ENCODE results near the gene POLE3.
A peak's percentile ranks its signal among the peaks of the same experiment; 100 is the strongest.
"Not testable (repeated sequence)": the region's sequence is repeated elsewhere in the genome, so short reads cannot be mapped to it uniquely, and the experiment has no call there.

Gene POLE3, protein sequence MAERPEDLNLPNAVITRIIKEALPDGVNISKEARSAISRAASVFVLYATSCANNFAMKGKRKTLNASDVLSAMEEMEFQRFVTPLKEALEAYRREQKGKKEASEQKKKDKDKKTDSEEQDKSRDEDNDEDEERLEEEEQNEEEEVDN

DNA sequence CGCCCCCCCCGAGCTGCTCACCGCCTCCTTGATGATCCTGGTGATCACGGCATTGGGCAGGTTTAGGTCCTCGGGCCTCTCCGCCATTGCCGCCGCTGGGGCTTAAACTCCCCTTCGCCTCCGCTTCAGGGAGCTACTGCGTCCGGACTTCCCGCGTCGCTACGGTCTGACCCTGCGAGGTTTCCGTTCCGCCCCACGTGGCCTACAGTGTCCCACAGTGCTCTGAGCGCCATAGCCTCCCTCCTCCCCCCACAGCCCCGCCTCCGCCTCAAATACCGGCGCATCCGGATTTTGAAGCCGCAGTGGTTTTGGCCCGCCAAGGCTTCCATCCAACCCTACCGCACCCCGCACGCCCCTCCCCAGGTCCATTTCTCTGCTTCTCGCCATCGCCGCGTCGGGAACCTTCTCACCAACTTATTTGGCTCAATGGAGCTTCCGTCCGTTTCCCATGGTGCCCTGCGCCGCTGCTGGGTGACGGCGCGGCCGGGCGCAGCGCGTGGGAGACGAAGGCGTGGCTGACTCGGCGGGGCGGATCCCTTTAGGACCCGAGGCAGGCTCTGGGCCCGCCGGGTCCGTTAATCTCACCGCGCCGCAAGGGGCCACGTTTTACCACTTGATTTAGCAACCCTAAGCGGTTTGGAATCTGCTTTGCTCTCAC, at the start of gene POLE3, which contains the start of gene C9orf43:
POLE3 (minus strand) TSS at position 469 of the 658 bp plus-strand sequence; CDS start at position 87, 382 bp downstream.
C9orf43 (plus strand) TSS at position 541 of the 658 bp plus-strand sequence. CDS start 2,747 bp downstream, outside the sequence.
- peak; percentile 92 for DNase-seq

DNA sequence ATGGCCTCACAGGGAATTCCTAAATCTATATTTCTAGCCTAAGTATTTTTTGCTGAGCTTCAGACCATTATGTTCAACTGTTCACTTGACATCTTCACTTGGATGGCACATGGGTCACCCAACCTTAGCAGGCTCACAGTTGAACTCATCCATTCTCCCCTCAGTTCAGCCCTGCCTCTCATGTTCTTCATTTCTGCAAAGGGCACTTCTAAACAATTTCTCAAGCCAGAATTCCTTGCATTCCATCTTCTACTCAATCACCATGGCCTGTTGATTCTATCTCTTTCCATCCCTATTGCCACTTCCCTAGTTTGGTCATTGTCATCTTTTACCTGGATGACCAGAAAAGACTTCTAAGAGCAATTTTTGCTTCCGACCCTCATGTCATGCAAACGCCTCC, 45.8 kb upstream of the POLE3 start:
- peak; percentile 37 for DNase-seq

DNA sequence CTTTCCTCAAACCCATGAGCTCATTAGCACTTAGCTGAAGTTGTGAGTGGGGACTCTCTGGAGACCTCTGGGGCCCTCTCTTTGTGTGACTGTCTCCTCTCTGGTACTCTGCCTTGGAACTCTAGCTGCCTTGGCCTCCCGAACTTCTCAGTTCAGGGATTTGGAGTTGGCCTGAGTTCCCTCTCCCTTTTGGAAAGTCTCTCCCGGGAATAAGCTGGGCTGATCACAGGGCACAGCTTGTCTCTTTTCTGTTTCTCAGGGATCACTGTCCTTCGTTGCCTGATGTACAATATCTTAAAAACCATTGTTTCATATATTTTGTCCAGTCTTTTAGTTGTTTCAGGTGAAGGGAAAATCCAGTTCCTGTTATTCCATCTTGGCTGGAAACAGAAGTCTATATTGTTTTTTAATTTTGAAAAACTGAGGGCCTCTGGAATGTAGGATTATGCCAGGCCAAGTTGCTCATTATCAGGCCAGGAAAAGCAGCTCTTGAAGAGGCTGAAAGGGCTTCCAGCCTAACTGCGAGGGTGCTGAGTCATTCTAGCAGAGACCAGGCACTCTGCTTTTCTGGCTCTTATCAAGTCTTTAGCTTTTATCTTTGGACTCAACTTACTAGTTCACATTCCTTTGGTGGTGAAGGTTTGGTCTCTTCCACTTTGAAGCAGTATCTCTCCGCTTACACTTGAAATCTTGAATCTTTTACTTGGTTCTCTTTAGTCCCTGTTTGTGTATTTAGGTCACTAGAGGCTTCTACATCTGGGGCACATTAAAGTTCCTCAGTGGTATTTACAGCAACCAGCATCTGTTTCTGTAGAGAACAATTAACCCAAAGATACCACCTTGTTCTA, 44.7 kb upstream of the POLE3 start:
- DNase-seq = peak; percentile 96

DNA sequence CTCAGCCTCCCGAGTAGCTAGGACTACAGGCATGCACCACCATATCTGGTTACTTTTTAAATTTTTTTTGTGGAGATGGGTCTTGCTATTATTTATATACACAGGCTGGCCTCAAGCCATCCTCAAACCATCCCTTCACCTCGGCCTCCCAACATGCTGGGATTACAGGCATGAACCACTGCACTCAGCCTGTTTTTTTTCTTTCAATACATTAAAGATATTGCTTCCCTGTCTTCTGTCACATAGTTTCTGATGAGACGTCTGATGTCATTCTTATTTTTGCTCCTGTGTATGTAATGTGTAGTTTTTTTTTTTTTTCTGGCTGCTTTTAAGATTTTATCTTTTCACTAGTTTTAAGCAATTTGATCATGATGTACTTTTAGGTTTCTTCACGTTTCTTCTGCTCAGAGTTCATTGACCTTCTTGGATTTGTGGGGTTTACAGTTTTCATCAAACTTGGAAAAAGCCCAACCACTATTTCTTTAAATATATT, 41.7 kb upstream of the POLE3 start:
- DNase-seq = no peak

DNA sequence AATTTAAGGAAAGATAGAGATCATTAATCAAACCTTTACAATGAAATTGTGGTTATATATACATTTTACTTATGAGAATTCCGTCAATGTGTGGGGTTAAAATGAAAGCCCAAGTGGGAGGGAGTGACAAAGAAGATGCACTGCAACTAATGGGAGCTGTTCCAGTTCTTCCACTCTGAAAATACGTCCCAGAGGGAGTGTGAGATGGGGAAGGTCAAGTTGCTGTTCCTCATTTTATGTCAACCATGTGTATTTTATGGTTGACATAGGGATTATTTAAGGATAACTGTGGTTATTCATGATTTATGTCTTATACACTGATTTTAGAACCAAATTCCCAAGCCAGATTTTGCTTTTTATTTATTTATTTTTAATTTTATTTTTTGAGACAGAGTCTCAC, 38.9 kb upstream of the POLE3 start:
- DNase-seq = no peak

DNA sequence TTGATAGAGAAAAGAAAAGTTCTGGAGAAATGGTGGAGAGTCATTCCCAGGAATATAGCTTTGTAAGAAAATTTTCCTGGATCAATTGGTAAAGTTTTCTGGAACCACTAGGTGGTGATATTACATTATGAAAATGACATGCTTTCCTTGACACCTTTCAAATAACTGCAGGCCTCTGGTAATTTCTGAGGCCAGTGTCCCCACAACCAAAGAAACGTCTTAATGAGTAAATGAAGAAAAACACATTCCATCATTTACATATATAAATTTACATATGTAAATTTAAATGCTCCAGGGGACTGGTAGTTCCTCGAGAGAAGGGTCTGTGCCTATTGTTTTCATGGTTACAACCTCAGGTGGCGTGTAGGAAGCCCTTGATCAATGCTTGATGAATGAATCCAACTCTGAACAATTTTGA, 35.9 kb upstream of the POLE3 start:
- no peak for DNase-seq

DNA sequence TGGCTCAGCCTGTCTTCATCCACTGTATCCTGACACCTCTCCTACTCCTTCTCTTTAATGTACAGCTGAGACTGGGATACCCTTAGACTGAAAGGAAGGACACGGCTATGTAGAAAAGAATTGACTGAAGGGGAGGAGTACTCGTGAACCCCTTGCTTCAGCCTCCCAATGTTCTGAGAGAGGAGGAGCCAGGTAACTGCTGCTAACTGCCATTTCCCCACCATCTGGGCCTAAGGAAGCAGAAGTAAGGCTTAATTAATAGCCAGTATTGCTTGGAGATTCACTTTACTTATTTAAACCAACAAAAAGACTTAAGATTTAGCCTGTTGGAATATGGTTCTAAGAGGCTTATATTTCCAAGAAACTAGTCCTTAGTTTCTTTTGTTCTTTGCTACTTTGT, 34.3 kb upstream of the POLE3 start:
- DNase-seq = no peak

DNA sequence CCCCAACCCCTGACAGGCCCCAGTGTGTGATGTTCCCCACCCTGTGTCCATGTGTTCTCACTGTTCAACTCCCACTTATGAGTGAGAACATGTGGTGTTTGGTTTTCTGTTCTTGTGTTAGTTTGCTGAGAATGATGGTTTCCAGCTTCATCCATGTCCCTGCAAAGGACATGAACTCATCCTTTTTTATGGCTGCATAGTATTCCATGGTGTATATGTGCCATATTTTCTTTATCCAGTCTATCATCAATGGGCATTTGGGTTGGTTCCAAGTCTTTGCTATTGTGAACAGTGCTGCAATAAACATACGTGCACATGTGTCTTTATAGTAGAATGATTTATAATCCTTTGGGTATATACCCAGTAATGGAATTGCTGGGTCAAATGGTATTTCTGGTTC, 27.2 kb upstream of the POLE3 start:
- DNase-seq = not testable (repeated sequence)

DNA sequence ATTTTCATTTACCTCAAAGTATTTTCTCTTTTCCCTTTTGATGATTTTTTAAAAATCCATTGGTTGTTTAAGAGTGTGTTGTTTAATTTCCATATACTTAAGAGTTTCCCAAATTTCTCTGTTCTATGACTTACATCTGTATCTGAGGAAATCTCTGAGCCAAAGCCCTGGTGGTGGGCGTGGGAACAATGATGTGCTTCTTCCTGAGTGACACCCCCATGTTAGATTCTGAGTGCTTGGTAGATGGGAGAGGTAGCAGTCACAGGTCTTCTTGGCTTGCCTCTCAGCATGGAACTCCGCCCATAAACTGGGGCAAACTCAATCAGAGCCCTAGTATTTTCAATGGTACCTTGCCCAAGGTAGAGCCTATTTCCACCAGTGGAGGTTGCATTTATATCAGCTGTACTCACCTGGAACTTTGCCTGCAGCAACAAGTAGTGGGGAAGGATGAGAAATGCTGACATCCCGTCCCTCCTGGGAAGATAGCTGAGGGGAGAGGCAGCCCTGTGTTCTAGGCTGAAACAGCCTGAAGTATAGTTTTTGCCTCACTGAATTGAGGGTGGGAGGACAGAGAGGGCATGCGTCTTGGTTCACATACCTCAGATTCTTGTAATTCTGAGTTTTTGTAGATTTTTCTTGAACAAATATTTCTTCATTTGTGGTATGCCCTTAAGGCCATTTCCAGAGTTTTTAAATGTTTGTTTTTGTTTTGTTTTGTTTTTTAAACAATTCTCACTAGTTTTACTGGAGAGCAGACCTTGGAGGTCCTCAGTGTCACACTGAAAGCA, 26.4 kb upstream of the POLE3 start:
- no peak for DNase-seq

DNA sequence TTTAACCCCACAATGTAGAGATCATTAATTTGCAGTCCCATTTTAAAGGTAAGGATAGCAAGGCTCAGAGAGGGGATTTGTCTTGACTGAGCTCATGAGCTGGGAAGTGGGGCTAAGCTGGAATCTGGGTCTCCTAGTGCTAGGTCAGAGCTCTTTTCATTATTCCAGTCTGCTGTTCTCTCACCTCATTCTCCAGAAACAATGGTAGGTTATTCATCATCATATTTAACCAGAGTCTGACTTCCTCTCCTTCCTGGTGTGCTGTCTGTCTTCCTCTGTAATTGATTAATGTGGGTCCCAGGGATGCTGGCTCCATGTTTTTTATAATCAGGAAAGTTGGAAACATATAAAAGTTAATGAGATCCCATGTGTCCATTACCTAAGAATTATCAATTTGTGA, 20.7 kb upstream of the POLE3 start:
- no peak for DNase-seq

DNA sequence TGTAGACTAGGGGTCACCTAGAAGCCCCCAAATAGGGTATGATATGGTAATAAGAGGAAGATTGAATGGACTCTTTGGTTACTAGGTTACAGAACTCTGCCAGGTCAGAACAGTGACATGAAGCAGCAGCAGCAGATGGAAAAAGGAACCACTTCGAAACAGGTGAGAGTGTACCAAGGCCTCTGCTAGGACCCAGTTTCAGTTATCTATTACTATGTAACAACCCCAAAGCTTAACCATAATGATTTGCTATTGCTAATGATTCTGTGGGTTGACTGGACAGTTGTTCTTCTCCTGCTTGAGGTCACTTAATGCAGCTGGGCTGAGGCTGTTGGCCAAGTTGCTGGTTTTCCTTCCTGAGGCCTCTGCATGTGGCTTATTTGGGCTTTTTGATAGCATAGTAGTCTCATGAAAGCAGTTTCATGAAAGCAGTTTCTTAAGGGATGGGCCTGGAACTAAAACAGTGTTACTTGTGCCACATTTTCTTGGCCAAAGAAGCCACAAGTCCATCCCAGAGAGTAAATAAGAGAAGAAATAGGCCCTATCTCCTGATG, 17.7 kb upstream of the POLE3 start:
- no peak for DNase-seq

DNA sequence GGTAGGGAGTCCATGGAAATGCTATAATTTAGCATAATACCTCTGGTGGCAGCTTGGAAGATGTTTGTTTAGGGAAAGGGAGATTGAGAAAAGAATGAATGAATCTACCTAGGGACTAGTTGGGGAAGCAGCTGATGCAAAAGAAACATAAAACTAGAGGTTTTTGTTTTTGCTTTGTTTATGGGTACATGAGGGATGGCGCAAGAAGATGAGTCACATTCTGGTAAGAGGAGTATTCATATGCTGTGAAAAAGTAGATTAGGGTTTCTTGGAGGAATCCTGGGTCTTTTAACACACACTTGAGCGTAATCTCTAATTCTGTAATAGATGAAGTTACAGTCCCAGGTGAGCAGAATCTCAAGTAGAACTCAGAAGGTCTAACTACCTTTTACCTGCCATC, 17.2 kb upstream of the POLE3 start:
- DNase-seq = no peak

DNA sequence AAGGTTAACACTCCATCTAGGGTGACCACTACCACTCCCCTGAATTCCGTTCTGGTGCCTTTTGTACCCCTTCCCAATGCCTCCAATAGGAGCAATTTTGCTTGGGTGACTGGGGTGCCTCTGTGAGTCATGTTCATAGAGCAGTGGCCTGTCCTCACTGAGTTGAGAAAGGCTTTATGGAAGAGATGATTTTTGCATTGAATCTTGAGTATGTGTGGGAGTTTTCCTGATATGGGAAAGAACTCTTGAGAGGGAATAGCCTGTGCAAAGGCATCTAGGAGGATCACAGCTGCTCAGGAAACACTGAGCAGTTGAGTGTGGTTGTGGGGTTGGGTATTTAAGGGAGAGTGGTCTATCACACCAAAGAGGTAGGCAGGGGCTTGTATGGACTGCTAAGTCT, 16.2 kb upstream of the POLE3 start:
- peak; percentile 53 for DNase-seq

DNA sequence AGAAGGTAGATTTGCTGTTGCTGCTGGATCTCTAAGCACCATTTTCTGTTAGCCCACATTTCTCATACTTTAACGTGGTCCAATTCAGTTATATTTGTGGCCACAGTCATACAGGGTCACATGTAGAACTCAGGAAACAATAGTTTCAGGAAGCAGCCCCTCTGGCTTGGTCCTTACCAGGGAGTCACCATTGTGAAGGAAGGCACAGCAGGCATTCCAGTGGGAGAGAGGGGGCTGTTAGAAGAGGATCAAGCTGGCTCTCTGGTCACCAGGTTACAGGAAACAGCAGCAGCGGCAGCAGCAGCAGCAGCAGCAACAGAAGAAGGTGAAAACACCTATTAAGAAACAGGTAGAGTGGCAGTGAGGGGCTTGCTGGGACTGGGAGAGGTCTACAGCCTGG, 14.6 kb upstream of the POLE3 start:
- no peak for DNase-seq

DNA sequence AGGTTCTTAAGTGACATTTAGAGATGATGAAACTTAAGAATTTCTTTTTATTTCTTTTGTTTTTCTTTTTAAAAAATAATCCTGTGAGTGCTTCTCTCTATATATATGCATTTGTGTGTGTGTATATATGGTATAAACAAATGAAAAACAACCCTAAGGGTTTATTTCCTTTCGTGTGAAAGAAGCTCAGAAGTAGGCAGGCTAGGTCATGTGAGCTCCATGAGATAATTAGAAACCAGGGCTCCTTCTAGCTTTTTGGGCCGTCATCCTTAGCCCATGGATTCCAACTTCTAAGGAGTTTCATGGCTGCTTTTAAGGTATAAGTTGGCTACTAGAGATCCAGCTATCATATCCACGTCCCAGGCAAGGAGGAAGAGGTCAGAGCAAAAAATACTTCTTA, 11.3 kb upstream of the POLE3 start:
- DNase-seq = no peak

DNA sequence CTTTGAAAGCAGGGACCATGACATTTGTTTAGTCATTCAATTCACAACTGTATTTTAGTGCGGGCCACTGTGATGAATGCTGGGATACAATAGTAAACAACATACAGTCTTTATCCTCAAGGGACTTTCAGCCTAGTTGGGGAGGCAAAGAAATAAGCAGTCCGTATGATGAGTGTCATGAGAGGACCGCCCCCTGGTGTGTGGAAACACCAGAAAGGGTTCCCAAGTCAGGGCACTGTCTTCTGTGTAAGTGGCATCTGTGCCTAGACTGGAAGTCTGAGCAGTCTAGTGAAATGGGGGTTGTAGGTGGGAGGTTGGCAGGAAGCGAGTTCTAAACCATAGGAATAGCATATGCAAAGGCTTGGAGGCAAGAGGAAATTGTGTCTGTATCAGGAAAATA, 6.9 kb upstream of the POLE3 start:
- no peak for DNase-seq

DNA sequence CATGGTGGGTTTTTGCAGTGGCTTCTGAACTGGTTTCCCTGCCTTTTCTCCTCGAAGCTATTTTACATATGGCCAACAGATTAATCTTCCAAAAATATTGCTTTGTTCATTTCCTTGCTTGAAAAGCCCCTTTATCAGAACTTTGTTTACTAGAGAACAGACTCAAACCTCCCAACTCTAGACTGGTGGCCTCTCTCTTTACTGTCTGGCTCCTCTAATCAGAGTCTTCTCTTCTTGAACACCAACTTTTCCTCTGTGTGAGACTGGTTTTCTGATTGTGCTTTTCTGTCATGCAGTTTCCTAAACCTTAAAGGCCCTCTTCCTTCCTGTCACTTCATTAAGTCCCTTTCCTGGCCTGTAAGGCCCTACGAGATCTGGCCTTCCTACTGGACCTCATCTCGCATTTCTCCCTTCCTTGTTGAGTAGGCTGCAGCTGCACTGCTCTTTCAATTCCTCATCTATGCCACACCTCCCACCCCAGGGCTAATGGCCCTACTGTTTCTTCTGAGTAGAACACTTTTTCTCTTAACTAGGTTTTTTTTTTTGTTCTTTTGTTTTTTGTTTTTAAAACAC, 5.8 kb upstream of the POLE3 start:
- DNase-seq = no peak

DNA sequence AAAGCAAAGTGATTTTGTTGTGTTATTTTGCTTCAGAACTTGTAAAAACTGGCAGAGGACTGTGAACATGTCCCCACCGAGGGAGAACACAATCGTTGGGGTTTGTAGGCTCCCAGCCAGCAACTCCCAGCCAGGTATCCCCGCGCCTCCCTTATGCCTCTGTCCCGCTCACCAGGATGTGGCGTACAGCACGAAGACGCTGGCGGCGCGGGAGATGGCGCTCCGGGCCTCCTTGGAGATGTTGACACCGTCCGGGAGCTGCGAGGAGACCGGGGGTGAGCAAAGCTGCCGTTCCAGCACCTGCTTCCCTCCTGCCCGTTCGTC, 630 bp downstream of the POLE3 start:
- no peak for DNase-seq

DNA sequence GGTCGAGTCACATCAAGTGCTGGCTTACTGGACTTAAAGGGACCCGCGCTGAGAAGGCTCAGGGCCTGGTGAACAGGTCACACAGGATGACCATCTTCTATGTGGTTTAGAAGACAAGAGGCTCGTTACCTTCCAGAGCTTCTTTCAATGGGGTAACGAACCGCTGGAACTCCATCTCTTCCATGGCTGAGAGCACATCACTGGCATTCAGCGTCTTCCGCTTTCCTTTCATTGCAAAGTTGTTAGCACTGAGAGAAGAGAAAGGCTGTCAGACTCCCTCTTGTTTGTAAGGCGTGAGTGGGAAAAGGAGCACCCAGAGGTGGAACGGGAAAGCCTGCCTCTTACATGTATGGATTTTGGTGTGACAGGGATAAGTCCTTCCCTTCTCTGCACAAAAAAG, 994 bp downstream of the POLE3 start:
- DNase-seq = no peak

DNA sequence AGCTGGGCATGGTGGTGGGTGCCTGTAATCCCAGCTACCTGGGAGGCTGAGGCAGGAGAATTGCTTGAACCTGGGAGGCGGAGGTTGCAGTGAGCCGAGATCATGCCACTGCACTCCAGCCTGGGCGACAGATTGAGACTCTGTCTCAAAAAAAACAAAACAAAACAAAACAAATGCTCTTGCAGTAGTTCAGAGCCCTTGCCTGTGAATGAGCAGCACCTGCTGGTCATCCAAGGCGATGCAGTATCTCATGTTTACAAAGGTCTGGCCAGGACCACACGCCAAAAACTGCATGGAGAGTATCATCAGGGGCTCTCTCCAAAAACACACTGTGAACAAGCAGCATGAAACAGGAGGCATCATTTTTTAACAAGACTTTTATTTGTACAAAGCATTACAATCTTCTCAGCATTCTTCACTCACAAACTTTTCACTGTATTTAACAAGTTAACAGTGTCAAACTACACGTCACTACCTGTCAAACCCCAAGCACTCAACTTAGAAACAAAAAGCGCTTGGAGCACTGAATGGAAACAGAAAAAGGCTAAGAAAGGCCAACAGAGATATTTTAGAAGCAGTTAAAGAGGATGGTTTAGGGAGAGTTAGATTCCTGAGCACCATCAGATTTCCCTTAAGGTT, 3.5 kb downstream of the POLE3 start:
- peak; percentile 13 for DNase-seq

DNA sequence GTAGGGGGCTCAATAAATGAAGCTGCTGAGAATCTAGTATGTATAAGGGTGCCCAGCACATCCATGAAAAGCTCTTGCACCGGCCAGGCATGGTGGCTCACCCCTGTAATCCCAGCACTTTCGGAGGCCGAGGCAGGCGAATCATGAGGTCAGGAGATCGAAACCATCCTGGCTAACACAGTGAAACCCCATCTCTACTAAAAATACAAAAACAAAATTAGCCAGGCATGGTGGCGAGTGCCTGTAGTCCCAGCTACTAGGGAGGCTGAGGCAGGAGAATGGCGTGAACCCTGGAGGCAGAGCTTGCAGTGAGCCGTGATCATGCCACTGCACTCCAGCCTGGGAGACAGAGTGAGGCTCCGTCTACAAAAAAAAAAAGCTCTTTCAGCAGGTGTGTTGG, 4.1 kb downstream of the POLE3 start:
- DNase-seq = not testable (repeated sequence)

DNA sequence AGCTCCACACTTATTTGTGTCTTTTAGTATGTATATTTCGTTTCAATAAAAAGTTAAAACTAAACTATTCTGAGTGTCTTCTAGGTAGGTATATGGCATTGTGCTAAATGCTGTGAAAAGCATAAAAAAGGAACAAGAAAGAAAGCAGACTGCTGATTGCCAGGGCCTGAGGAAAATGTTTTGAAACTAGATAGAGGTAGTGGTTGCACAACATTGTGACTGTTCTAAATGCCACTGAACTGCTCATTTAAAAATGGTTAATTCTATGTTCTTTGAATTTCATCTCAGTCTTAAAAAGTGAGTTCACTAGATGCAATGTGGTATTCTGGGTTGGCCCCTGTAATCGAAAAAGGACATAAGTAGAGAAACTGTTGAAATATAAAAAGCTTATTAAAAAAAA, 6.8 kb downstream of the POLE3 start:
- no peak for DNase-seq
